ENCODE data around the gene ZNF12.
"Not testable (repeated sequence)": the region's sequence is repeated elsewhere in the genome, so short reads cannot be mapped to it uniquely, and the experiment has no call there.

The ZNF12 gene

GRCh38 chr7:6691103-6691502 is 15.6 kb downstream of the ZNF12 start:
- no peak for DNase-seq

GRCh38 chr7:6680146-6680545 is 26.6 kb downstream of the ZNF12 start:
- DNase-seq: no peak

GRCh38 chr7:6675807-6676405 is 30.8 kb downstream of the ZNF12 start:
- no peak for DNase-seq

GRCh38 chr7:6670851-6671250 is 35.9 kb downstream of the ZNF12 start:
- DNase-seq: not testable (repeated sequence)

GRCh38 chr7:6658618-6659345 is 48.0 kb downstream of the ZNF12 start:
- DNase-seq: no peak

- DNase-seq: no peak
These were observed 50.3 kb downstream of the ZNF12 start for GRCh38 chr7:6656413-6656812.

- no peak for DNase-seq
These were observed 50.9 kb downstream of the ZNF12 start for GRCh38 chr7:6655636-6656385.

- DNase-seq: no peak
These were observed 51.7 kb downstream of the ZNF12 start for GRCh38 chr7:6654842-6655610.

GRCh38 chr7:6654113-6654841 is 52.5 kb downstream of the ZNF12 start:
- no peak for DNase-seq

- DNase-seq: no peak
These were observed 53.4 kb downstream of the ZNF12 start for GRCh38 chr7:6653071-6654003.

GRCh38 chr7:6652446-6653011 is 54.2 kb downstream of the ZNF12 start:
- no peak for DNase-seq

GRCh38 chr7:6651851-6652445 is 54.8 kb downstream of the ZNF12 start:
- no peak for DNase-seq

GRCh38 chr7:6650521-6651011 is 56.2 kb downstream of the ZNF12 start:
- no peak for DNase-seq

- no peak for DNase-seq
These were observed 56.7 kb downstream of the ZNF12 start for GRCh38 chr7:6650086-6650485.

- no peak for DNase-seq
These were observed 57.3 kb downstream of the ZNF12 start for GRCh38 chr7:6649241-6649961.

GRCh38 chr7:6648815-6649104 is 58.0 kb downstream of the ZNF12 start:
- no peak for DNase-seq

- DNase-seq: no peak
These were observed 58.5 kb downstream of the ZNF12 start for GRCh38 chr7:6648066-6648814.

- DNase-seq: no peak
These were observed 59.2 kb downstream of the ZNF12 start for GRCh38 chr7:6647541-6647940.

- no peak for DNase-seq
These were observed 59.7 kb downstream of the ZNF12 start for GRCh38 chr7:6647080-6647479.
